SU-DHL-6 (cell line): ENCODE results near the gene FMC1.

Experiments
- CTCF ChIP-seq: fragments of 200-600 bp; sonication (generic); IDR thresholded peaks from one replicate; pipeline ENCODE4 v1.5.1; 2017; ENCODE audit warnings: antibody characterized with exemption, mild to moderate bottlenecking, low read length, moderate library complexity; ENCODE audit not compliant: insufficient read depth, poor library complexity, severe bottlenecking
- EZH2phosphoT487 ChIP-seq: fragments of 200-600 bp; sonication (generic), shearing (Covaris generic); conservative IDR thresholded peaks from 2 replicates; pipeline ENCODE4 v1.6.1; 2018; ENCODE audit warnings: mild to moderate bottlenecking, antibody characterized with exemption, low read length, moderate library complexity, mixed read lengths

DNA sequence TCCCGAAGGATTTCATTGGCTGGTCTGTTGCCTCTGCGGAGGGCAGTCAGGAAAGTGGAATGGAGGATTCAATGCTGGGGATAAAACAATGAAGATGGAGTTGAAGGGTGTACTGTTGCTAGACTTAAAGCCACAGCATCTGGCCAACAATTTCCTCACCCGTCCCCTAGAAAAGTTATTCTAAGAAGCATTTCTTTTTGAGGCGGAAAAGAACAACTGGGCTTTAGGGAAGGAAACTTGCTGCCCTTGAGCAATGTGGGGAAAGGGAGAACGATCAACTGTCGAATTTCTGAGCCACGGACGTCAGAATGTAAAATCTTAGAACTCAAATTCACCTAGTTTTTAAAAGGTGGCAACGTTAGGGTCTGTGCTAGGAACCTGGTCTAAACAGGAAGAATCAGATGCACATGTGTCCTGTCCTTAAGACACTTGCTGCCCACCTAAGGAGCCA is 664 bp downstream of the FMC1 start:
- TF ChIP-seq CTCF = no peak
- no peak for TF ChIP-seq EZH2phosphoT487
